GM18951 (cell line): ENCODE measurements around the gene FAM50B.
"Not testable (repeated sequence)": the region's sequence is repeated elsewhere in the genome, so short reads cannot be mapped to it uniquely, and the experiment has no call there.

ENCODE experiments used
- POLR2A ChIP-seq: IDR thresholded peaks from 4 replicates; pipeline ENCODE4 v1.6.1; 2011; ENCODE audit warnings: mild to moderate bottlenecking; ENCODE audit not compliant: insufficient read length, insufficient read depth; ENCODE audit errors: extremely low read depth
- in situ Hi-C: fragments of 300-500 bp; cut with MboI; formaldehyde crosslinking; loops from one replicate; pipeline ENCODE4 v1.12.0; 2022; ENCODE audit warnings: low sequenced_read_pairs, mixed read lengths, inconsistent platforms; ENCODE audit not compliant: unreplicated experiment

Gene FAM50B

GRCh38 chr6:3849681-3850450 is 693 bp downstream of the FAM50B start:
- in situ Hi-C loops, result no loop called here

GRCh38 chr6:3850451-3851203 is 1.5 kb downstream of the FAM50B start:
- no peak for TF ChIP-seq POLR2A
- in situ Hi-C loops, result no loop called here

More at GRCh38 chr6:3849681-3850450, 693 bp downstream of the FAM50B start:
- TF ChIP-seq POLR2A, result no peak

- no peak for TF ChIP-seq POLR2A
- in situ Hi-C loops, result no loop called here
Observed at GRCh38 chr6:3851839-3852238, 2.7 kb downstream of the FAM50B start.

GRCh38 chr6:3852391-3852790 is 3.2 kb downstream of the FAM50B start:
- in situ Hi-C loops, result no loop called here
- TF ChIP-seq POLR2A, result no peak

DNA sequence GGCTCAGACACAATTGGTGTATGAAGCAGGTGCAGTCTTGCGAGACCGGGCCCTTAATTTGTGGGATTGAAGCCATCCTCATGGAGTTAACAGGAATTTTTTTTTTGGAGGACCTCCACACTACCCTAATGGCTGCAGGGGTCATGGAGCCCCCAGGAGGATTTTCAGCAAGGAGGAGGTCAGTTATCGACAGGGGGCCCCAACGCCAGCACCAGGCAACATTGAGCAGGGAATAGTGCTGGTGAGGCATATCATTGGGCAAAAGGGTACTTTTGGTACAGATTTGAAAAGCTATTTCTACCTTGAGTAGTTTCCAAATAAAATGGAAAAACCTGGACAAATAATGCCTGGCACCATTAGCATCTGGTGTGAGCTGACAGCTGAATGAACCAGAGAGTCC is 6.7 kb downstream of the FAM50B start:
- no peak for TF ChIP-seq POLR2A
- in situ Hi-C loops, result no loop called here

GRCh38 chr6:3856576-3856975 is 7.4 kb downstream of the FAM50B start:
- in situ Hi-C loops, result no loop called here
- TF ChIP-seq POLR2A, result no peak

GRCh38 chr6:3857468-3858456 is 8.6 kb downstream of the FAM50B start:
- TF ChIP-seq POLR2A, result no peak
- in situ Hi-C loops, result no loop called here

DNA sequence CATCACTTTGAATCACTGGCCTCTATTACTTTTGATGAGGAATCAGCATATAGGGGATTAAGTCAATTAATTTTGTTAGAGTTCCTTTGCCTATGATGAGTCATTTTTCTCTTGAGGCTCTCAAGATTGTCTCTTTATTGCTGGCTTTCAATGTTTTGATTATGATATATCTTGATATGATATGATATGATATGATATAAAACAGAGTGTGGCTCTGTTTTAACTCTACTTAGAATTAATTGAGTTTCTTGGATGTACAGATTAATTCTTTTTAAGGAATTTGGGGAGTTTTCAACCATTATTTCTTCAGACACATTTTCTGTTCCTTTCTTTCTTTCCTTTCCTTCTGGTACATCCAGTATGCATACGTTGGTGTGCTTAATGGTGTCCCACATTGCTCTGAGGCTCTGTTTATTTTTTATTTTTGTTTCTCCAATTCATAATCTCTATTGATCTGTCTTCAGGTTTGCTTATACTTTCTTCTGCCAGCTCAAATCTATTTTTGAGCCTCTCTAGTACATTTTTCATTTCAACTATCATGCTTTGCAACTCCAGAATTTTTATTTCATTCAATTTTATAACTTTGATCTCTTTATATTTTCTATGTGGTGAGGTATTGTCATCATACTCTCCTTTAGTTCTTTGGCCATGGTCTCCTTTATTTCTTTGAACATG is 10.8 kb downstream of the FAM50B start:
- in situ Hi-C loops, result no loop called here
- TF ChIP-seq POLR2A, result no peak

- TF ChIP-seq POLR2A, result no peak
Observed at GRCh38 chr6:3861424-3861823, 12.3 kb downstream of the FAM50B start.

GRCh38 chr6:3862038-3862437 is 12.9 kb downstream of the FAM50B start:
- no peak for TF ChIP-seq POLR2A
- in situ Hi-C loops, result no loop called here

More at GRCh38 chr6:3861424-3861823, 12.3 kb downstream of the FAM50B start:
- in situ Hi-C loops, result no loop called here

- in situ Hi-C loops, result not testable (repeated sequence)
Observed at GRCh38 chr6:3863322-3863721, 14.1 kb downstream of the FAM50B start.

- no peak for TF ChIP-seq POLR2A
- in situ Hi-C loops, result no loop called here
Observed at GRCh38 chr6:3865463-3865862, 16.3 kb downstream of the FAM50B start.
